ENCODE data around the gene TREML1. TPM values are rescaled to one million over a fixed set of nuclear protein-coding genes. Genes with fewer than 3 reads are reported as not detected.

Gene TREML1
- total and polyA plus RNA-seq, 2 of the 8 experiments (the other 6 are each of a cell fraction or from before 2014, with no cell fraction given) = 0.08 TPM; not detected in 1

GRCh38 chr6:41181566-41181965 is 27.4 kb upstream of the TREML1 start (continued):
- no peak for TF ChIP-seq SIN3A (conservative IDR thresholded peaks at IDR 0.05 in 1 of 2, IDR thresholded peaks at IDR 0.05 in 1 of 2; ENCODE audit: low read depth in 1 of 2, low read length in 2 of 2)
- no peak for TF ChIP-seq CHD2 (IDR thresholded peaks at IDR 0.05; ENCODE audit: low read length)
- no peak for TF ChIP-seq BCL11A (IDR thresholded peaks at IDR 0.05; ENCODE audit: low read depth in 2 of 2, low read length in 2 of 2)
- no peak for TF ChIP-seq ATF2 (IDR thresholded peaks at IDR 0.05; ENCODE audit: low read length)
- no peak for TF ChIP-seq SP4 (IDR thresholded peaks at IDR 0.05; ENCODE audit: low read length)
- TF ChIP-seq CHD7 (IDR thresholded peaks at IDR 0.05; ENCODE audit: insufficient replicate concordance, low read length) = no peak
